ENCODE results near the gene LRRC47. TPM values are rescaled to one million over a fixed set of nuclear protein-coding genes. Genes with fewer than 3 reads are reported as not detected.

The LRRC47 gene
- total and polyA plus RNA-seq, 2 of the 13 experiments (the other 11 are each of a cell fraction or from before 2014, with no cell fraction given) = 18.3 to 52.5 TPM

DNA sequence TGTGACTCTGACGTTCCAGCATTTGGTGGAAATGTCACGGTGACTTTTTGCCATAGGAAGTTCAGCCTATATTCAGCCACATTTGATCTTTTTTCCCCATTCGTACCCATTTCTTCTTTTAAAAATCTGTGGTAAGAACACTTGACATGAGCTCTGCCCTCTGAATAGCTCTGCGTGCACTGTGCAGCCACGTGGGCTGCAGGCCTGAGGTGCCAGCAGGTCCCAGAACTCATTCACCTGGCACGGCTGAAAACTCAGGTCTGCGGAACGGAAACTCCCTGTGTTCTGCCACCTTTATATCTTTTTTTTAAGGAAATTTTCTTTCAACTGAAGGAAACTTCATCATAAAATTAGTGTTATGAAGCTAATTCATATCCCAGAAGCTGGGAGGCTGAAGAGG, 32.1 kb upstream of the LRRC47 start:
- no peak overlapping the region for H3K4me3 ChIP-seq (replicated peaks in 1 of 3; ENCODE audit: insufficient read depth in 1 of 3, low read depth in 2 of 3, low read length in 3 of 3)
- no peaks in the 10 kb centered on the region for H3K9me3 ChIP-seq (ENCODE audit: low read length)
- H3K4me1 ChIP-seq (ENCODE audit: insufficient read depth, low read length) = no peaks in the 10 kb centered on the region
- CTCF ChIA-PET (ENCODE audit: low intra/inter-chr PET ratio, low total read pairs) = no interaction called here
- no peak overlapping the region for H3K27ac ChIP-seq (ENCODE audit: extremely low read length, insufficient read depth, low read length)
- DNase-seq (ENCODE audit: low spot score) (no peak), FAIRE-seq (no peak), ATAC-seq (no peak)
- H3K79me2 ChIP-seq (ENCODE audit: insufficient read depth, low read length) = no peaks in the 10 kb centered on the region
- H3K4me2 ChIP-seq (ENCODE audit: low read depth, low read length) = no peak overlapping the region
- in situ Hi-C loops (cut with HindIII; ENCODE audit: extremely low pct_ligation_motif_present, low pct_unique_long_range_greater_than_20kb) = no loop called here
- POLR2A ChIA-PET = interaction anchor here (0.9 kb wide), 1 partner anchor 53 kb away, joined by 3 read pairs; no protein-coding TSS in a partner anchor
- H2AFZ ChIP-seq (ENCODE audit: low read length) = no peak overlapping the region
- H3K36me3 ChIP-seq (replicated peaks in 1 of 2; ENCODE audit: control insufficient read depth in 1 of 2, insufficient read depth in 2 of 2, low read length in 2 of 2) = peaks cover 10 to 57% of the 10 kb centered on the region in 2 experiments; a peak in 4 of 5 replicates
- H3K27me3 ChIP-seq (ENCODE audit: control insufficient read depth in 1 of 2, insufficient read depth in 2 of 2, low read length in 2 of 2) = no peaks in the 10 kb centered on the region
- 95% methylated on average over 8 of the region's 8 CpGs for WGBS (ENCODE audit: low lambda C conversion rate)
- H4K20me1 ChIP-seq (ENCODE audit: insufficient read depth, low read length) = no peaks in the 10 kb centered on the region
- intact Hi-C loops (cut with micrococcal nuclease; ENCODE audit: unreplicated experiment) = no loop called here
- BruUV-seq (replicated peaks) = no TSS peak
- H3K9ac ChIP-seq (ENCODE audit: insufficient read depth, low read depth, low read length) = no peak overlapping the region
- TF ChIP-seq, protein P1, sequence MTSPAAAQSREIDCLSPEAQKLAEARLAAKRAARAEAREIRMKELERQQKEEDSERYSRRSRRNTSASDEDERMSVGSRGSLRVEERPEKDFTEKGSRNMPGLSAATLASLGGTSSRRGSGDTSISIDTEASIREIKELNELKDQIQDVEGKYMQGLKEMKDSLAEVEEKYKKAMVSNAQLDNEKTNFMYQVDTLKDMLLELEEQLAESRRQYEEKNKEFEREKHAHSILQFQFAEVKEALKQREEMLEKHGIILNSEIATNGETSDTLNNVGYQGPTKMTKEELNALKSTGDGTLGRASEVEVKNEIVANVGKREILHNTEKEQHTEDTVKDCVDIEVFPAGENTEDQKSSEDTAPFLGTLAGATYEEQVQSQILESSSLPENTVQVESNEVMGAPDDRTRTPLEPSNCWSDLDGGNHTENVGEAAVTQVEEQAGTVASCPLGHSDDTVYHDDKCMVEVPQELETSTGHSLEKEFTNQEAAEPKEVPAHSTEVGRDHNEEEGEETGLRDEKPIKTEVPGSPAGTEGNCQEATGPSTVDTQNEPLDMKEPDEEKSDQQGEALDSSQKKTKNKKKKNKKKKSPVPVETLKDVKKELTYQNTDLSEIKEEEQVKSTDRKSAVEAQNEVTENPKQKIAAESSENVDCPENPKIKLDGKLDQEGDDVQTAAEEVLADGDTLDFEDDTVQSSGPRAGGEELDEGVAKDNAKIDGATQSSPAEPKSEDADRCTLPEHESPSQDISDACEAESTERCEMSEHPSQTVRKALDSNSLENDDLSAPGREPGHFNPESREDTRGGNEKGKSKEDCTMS (CRISPR knock-in tag; conservative IDR thresholded peaks at IDR 0.05) = no peak
- TF ChIP-seq ZNF430 (CRISPR knock-in tag; IDR thresholded peaks at IDR 0.05) (no peak), FOXJ3 (CRISPR knock-in tag; IDR thresholded peaks at IDR 0.05; ENCODE audit: borderline replicate concordance) (no peak), ZNF549 (CRISPR knock-in tag; IDR thresholded peaks at IDR 0.05) (no peak), SRF (IDR thresholded peaks at IDR 0.05; ENCODE audit: low read depth, low read length) (no peak), ZKSCAN5 (CRISPR knock-in tag; IDR thresholded peaks at IDR 0.05) (no peak), ZEB1 (IDR thresholded peaks at IDR 0.05; ENCODE audit: insufficient replicate concordance, low read depth) (no peak), XBP1 (CRISPR knock-in tag; IDR thresholded peaks at IDR 0.05) (no peak), ZFP62 (CRISPR knock-in tag; IDR thresholded peaks at IDR 0.05) (no peak), HNRNPLL (IDR thresholded peaks at IDR 0.05; ENCODE audit: low read depth, low read length, poor library complexity, severe bottlenecking) (no peak), IRX3 (CRISPR knock-in tag; IDR thresholded peaks at IDR 0.05; ENCODE audit: borderline replicate concordance, low read depth) (no peak), PAF1 (CRISPR knock-in tag; IDR thresholded peaks at IDR 0.05) (no peak), MYC (CRISPR knock-in tag; IDR thresholded peaks at IDR 0.05; ENCODE audit: borderline replicate concordance) (no peak), NFE2L2 (IDR thresholded peaks at IDR 0.05; ENCODE audit: low read length) (no peak), CAMTA2 (CRISPR knock-in tag; IDR thresholded peaks at IDR 0.05; ENCODE audit: borderline replicate concordance) (no peak), SKIL (CRISPR knock-in tag; IDR thresholded peaks at IDR 0.05; ENCODE audit: borderline replicate concordance) (no peak)
- TF ChIP-seq, protein P2, sequence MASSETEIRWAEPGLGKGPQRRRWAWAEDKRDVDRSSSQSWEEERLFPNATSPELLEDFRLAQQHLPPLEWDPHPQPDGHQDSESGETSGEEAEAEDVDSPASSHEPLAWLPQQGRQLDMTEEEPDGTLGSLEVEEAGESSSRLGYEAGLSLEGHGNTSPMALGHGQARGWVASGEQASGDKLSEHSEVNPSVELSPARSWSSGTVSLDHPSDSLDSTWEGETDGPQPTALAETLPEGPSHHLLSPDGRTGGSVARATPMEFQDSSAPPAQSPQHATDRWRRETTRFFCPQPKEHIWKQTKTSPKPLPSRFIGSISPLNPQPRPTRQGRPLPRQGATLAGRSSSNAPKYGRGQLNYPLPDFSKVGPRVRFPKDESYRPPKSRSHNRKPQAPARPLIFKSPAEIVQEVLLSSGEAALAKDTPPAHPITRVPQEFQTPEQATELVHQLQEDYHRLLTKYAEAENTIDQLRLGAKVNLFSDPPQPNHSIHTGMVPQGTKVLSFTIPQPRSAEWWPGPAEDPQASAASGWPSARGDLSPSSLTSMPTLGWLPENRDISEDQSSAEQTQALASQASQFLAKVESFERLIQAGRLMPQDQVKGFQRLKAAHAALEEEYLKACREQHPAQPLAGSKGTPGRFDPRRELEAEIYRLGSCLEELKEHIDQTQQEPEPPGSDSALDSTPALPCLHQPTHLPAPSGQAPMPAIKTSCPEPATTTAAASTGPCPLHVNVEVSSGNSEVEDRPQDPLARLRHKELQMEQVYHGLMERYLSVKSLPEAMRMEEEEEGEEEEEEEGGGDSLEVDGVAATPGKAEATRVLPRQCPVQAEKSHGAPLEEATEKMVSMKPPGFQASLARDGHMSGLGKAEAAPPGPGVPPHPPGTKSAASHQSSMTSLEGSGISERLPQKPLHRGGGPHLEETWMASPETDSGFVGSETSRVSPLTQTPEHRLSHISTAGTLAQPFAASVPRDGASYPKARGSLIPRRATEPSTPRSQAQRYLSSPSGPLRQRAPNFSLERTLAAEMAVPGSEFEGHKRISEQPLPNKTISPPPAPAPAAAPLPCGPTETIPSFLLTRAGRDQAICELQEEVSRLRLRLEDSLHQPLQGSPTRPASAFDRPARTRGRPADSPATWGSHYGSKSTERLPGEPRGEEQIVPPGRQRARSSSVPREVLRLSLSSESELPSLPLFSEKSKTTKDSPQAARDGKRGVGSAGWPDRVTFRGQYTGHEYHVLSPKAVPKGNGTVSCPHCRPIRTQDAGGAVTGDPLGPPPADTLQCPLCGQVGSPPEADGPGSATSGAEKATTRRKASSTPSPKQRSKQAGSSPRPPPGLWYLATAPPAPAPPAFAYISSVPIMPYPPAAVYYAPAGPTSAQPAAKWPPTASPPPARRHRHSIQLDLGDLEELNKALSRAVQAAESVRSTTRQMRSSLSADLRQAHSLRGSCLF (CRISPR knock-in tag; IDR thresholded peaks at IDR 0.05; ENCODE audit: borderline replicate concordance) = no peak
